Mesothelial cell of epicardium (in vitro differentiated cells): ENCODE data around the gene KCNQ5. TPM values are rescaled to one million over a fixed set of nuclear protein-coding genes. Genes with fewer than 3 reads are reported as not detected.
"Not testable (repeated sequence)": the region's sequence is repeated elsewhere in the genome, so short reads cannot be mapped to it uniquely, and the experiment has no call there.

Experiments used
- DNase-seq, 2 experiments: peaks; one replicate each; pipeline ENCODE4 v3.0.0; 2021; ENCODE audit warnings: low spot score in 2 of 2; ENCODE audit not compliant: unreplicated experiment in 2 of 2
- H3K27ac Mint-ChIP-seq: 2 replicates; pipeline ENCODE4 v1.8.0; 2021; ENCODE audit warnings: mixed read lengths
- H3K27me3 Mint-ChIP-seq: 2 replicates; pipeline ENCODE4 v1.8.0; 2021; ENCODE audit warnings: low read depth, mixed read lengths
- H3K36me3 Mint-ChIP-seq: 2 replicates; pipeline ENCODE4 v1.8.0; 2021; ENCODE audit warnings: mixed read lengths
- H3K4me1 Mint-ChIP-seq: 2 replicates; pipeline ENCODE4 v1.8.0; 2021; ENCODE audit warnings: mixed read lengths
- H3K4me3 Mint-ChIP-seq: 2 replicates; pipeline ENCODE4 v1.8.0; 2021; ENCODE audit warnings: mild to moderate bottlenecking, moderate library complexity, mixed read lengths
- H3K9me3 Mint-ChIP-seq: 2 replicates; pipeline ENCODE4 v1.8.0; 2021; ENCODE audit warnings: mixed read lengths
- CTCF ChIP-seq: fragments of 200-600 bp; sonication (generic); IDR thresholded peaks from one replicate; pipeline ENCODE4 v1.5.0; 2021; ENCODE audit warnings: antibody characterized with exemption; ENCODE audit not compliant: unreplicated experiment
- total RNA-seq: library from RNA; stranded (reverse); gene quantifications from 3 replicates; pipeline ENCODE4 v1.2.1, GENCODE V29; 2021

KCNQ5 gene
- total RNA-seq, 1 donor from 2014 or later = 4.8 TPM

- no peak overlapping the region for H3K4me3 Mint-ChIP-seq
- H3K9me3 Mint-ChIP-seq = peaks cover 16% of the 10 kb centered on the region
- no peak overlapping the region for H3K27ac Mint-ChIP-seq
- peaks cover 19% of the 10 kb centered on the region for H3K4me1 Mint-ChIP-seq
- no peak for DNase-seq
- peaks cover 4% of the 10 kb centered on the region for H3K36me3 Mint-ChIP-seq
- H3K27me3 Mint-ChIP-seq = no peaks in the 10 kb centered on the region
- no peak for TF ChIP-seq CTCF
Measured at GRCh38 chr6:72976484-72976883, 354.6 kb downstream of the KCNQ5 start.

- Mint-ChIP-seq H3K4me3 (no peak overlapping the region), H3K27ac (peak overlapping the region; percentile 39), H3K36me3 (peaks cover 4% of the 10 kb centered on the region), H3K4me1 (peaks cover 19% of the 10 kb centered on the region), H3K9me3 (peaks cover 23% of the 10 kb centered on the region), H3K27me3 (no peaks in the 10 kb centered on the region)
- TF ChIP-seq CTCF = no peak
- DNase-seq = no peak
Measured at GRCh38 chr6:72977114-72977513, 355.2 kb downstream of the KCNQ5 start.

GRCh38 chr6:72978808-72979207 is 356.9 kb downstream of the KCNQ5 start:
- H3K4me1 Mint-ChIP-seq = peaks cover 17% of the 10 kb centered on the region
- H3K4me3 Mint-ChIP-seq, DNase-seq, H3K36me3 Mint-ChIP-seq, H3K27me3 Mint-ChIP-seq, H3K27ac Mint-ChIP-seq: not testable (repeated sequence)
- H3K9me3 Mint-ChIP-seq = peaks cover 34% of the 10 kb centered on the region

GRCh38 chr6:72984189-72984831 is 362.4 kb downstream of the KCNQ5 start:
- H3K4me3 Mint-ChIP-seq, H3K4me1 Mint-ChIP-seq, DNase-seq, H3K27me3 Mint-ChIP-seq, H3K27ac Mint-ChIP-seq: not testable (repeated sequence)
- H3K9me3 Mint-ChIP-seq = peaks cover 50% of the 10 kb centered on the region
- peaks cover 14% of the 10 kb centered on the region for H3K36me3 Mint-ChIP-seq

- H3K9me3 Mint-ChIP-seq = peaks cover 48% of the 10 kb centered on the region
- no peak overlapping the region for H3K27ac Mint-ChIP-seq
- H3K27me3 Mint-ChIP-seq = no peaks in the 10 kb centered on the region
- no peak overlapping the region for H3K4me3 Mint-ChIP-seq
- no peak for TF ChIP-seq CTCF
- DNase-seq = no peak
- H3K36me3 Mint-ChIP-seq = peaks cover 14% of the 10 kb centered on the region
- H3K4me1 Mint-ChIP-seq = no peaks in the 10 kb centered on the region
Measured at GRCh38 chr6:72984981-72985665, 363.3 kb downstream of the KCNQ5 start.

- no peaks in the 10 kb centered on the region for H3K27me3 Mint-ChIP-seq
- no peak for DNase-seq
- H3K36me3 Mint-ChIP-seq = peaks cover 14% of the 10 kb centered on the region
- H3K9me3 Mint-ChIP-seq = peaks cover 28% of the 10 kb centered on the region
- no peaks in the 10 kb centered on the region for H3K4me1 Mint-ChIP-seq
- H3K4me3 Mint-ChIP-seq = no peak overlapping the region
- no peak for TF ChIP-seq CTCF
- H3K27ac Mint-ChIP-seq = no peak overlapping the region
Measured at GRCh38 chr6:72987301-72987700, 365.4 kb downstream of the KCNQ5 start.
